K562 (cell line): ENCODE results near the gene KCNAB2. TPM values are rescaled to one million over a fixed set of nuclear protein-coding genes. Genes with fewer than 3 reads are reported as not detected.

Source experiments
- ATAC-seq: fragments of 200-7000 bp; cut with Tn5 transposase; 3 replicates; pipeline ENCODE4 v1.9.1; 2020; ENCODE audit warnings: moderate library complexity
- BruUV-seq: library from RNA; stranded (reverse); fragments of 400-500 nt; replicated peaks from 2 replicates; lab custom pipeline; 2021; lab: Mats Ljungman, UMichigan
- CTCF ChIA-PET: fragments of 300-600 bp; formaldehyde crosslinking; extraction: SDS; loops from one replicate; lab custom pipeline; 2021; ENCODE audit warnings: low intra/inter-chr PET ratio; lab: Yijun Ruan, JAX
- POLR2A ChIA-PET: fragments of 300-600, 350-650 bp; sonication (Branson Sonifier 250); formaldehyde crosslinking; extraction: SDS; loops from one replicate; lab custom pipeline; 2021; ENCODE audit warnings: antibody characterized with exemption, inconsistent platforms; lab: Yijun Ruan, JAX
- DNase-seq, 4 experiments: peaks; one replicate each; pipeline versions ENCODE4 v3.0.0 to v3.0.0-alpha.2; 2011 to 2018; ENCODE audit warnings: low spot score in 3 of 4, mixed read lengths in 3 of 4; ENCODE audit errors: extremely low read depth in 1 of 4
- FAIRE-seq: peaks from 2 replicates; lab custom pipeline; 2011; peaks lifted over from hg19 to GRCh38; lab: Jason Lieb, UNC
- H2AFZ ChIP-seq: 2 replicates; pipeline ENCODE4 v1.6.0; 2011; ENCODE audit warnings: low read depth, low read length, control low read depth, inconsistent platforms
- H3K27ac ChIP-seq: fragments of 200-600 bp; 3 replicates; pipeline ENCODE4 v1.8.0; 2011; ENCODE audit warnings: low read depth, mild to moderate bottlenecking, control low read depth, inconsistent platforms, low read length, moderate library complexity, mixed read lengths; ENCODE audit errors: extremely low read depth
- H3K27me3 ChIP-seq, 2 experiments: fragments of 300-600 bp in 1 of 2; 2 replicates in 1 of 2; 3 replicates in 1 of 2; pipeline versions ENCODE4 v1.6.0 to v1.8.0; 2011; ENCODE audit warnings: inconsistent platforms in 2 of 2, low read length in 2 of 2, mild to moderate bottlenecking in 1 of 2, mixed read lengths in 1 of 2, moderate library complexity in 1 of 2; ENCODE audit not compliant: control insufficient read depth in 2 of 2, insufficient read depth in 2 of 2
- H3K36me3 ChIP-seq: fragments of 300-600 bp; 3 replicates; pipeline ENCODE4 v1.8.0; 2011; ENCODE audit warnings: mild to moderate bottlenecking, low read length, inconsistent platforms; ENCODE audit not compliant: control insufficient read depth, insufficient read depth
- H3K4me1 ChIP-seq, 2 experiments: fragments of 200-600 bp in 1 of 2; replicated peaks in 1 of 2; 2 replicates in 1 of 2; 3 replicates in 1 of 2; pipeline versions ENCODE4 v1.5.1 to v1.8.0; 2011; ENCODE audit warnings: inconsistent platforms in 2 of 2, low read length in 2 of 2, mild to moderate bottlenecking in 1 of 2, mixed read lengths in 1 of 2, moderate library complexity in 1 of 2; ENCODE audit not compliant: control insufficient read depth in 2 of 2, insufficient read depth in 2 of 2
- H3K4me2 ChIP-seq: 2 replicates; pipeline ENCODE4 v1.6.1; 2011; ENCODE audit warnings: low read length, control low read depth, inconsistent platforms, mixed read lengths; ENCODE audit not compliant: insufficient read depth
- H3K4me3 ChIP-seq: fragments of 200-600 bp; sonication (generic), shearing (Covaris generic); 2 replicates; pipeline ENCODE4 v1.5.1; 2016; ENCODE audit warnings: control low read depth, inconsistent platforms
- H3K79me2 ChIP-seq: fragments of 200-600 bp; 3 replicates; pipeline ENCODE4 v1.8.0; 2011; ENCODE audit warnings: low read length, inconsistent platforms; ENCODE audit not compliant: control insufficient read depth, insufficient read depth
- H3K9ac ChIP-seq, 2 experiments: 2 replicates each; pipeline versions ENCODE4 v1.6.0 to v1.6.1; 2011; ENCODE audit warnings: low read depth in 2 of 2, low read length in 2 of 2, control low read depth in 1 of 2, inconsistent platforms in 1 of 2, mild to moderate bottlenecking in 1 of 2, mixed read lengths in 1 of 2; ENCODE audit not compliant: insufficient read depth in 1 of 2
- H3K9me1 ChIP-seq: one replicate; pipeline ENCODE4 v1.6.0; 2011; ENCODE audit warnings: inconsistent platforms, mild to moderate bottlenecking, low read length, moderate library complexity; ENCODE audit not compliant: control insufficient read depth, insufficient read depth
- H3K9me3 ChIP-seq: replicated peaks from 2 replicates; pipeline ENCODE4 v1.5.1; 2011; ENCODE audit warnings: low read depth, low read length, inconsistent platforms; ENCODE audit not compliant: control insufficient read depth, insufficient read depth
- H4K20me1 ChIP-seq: replicated peaks from 2 replicates; pipeline ENCODE4 v1.6.1; 2011; ENCODE audit warnings: low read length, inconsistent platforms, mixed read lengths; ENCODE audit not compliant: control insufficient read depth, insufficient read depth
- CBX5 ChIP-seq: IDR thresholded peaks from 2 replicates; pipeline ENCODE4 v1.6.1; 2014; ENCODE audit warnings: low read depth, borderline replicate concordance
- COPS2 ChIP-seq: fragments of 450-650 bp; conservative IDR thresholded peaks from 2 replicates; pipeline ENCODE4 v1.6.1; 2016; ENCODE audit warnings: mild to moderate bottlenecking, moderate library complexity
- FOXA3 ChIP-seq, 2 experiments: fragments of 450-650 bp in 1 of 2; sonication (generic) in 1 of 2; formaldehyde crosslinking; IDR thresholded peaks in 1 of 2; conservative IDR thresholded peaks in 1 of 2; 2 replicates each; pipeline versions ENCODE4 v1.4.0 to v1.8.0; 2020 to 2022; ENCODE audit warnings: mild to moderate bottlenecking in 2 of 2, missing genetic modification reagents in 1 of 2
- MTA3 ChIP-seq: fragments of 450-650 bp; formaldehyde crosslinking; IDR thresholded peaks from 2 replicates; pipeline ENCODE4 v1.6.1; 2017; ENCODE audit warnings: mild to moderate bottlenecking, borderline replicate concordance
- POLR2G ChIP-seq: fragments of 200-400 bp; formaldehyde crosslinking; IDR thresholded peaks from 2 replicates; pipeline ENCODE4 v1.6.1; 2017; ENCODE audit warnings: low read depth, mild to moderate bottlenecking, antibody characterized with exemption, low read length, moderate library complexity
- RAD21 ChIP-seq, 2 experiments: fragments of 250-450 bp in 1 of 2; fragments of 450-650 bp in 1 of 2; sonication (Bioruptor Pico) in 1 of 2; formaldehyde crosslinking in 1 of 2; IDR thresholded peaks in 1 of 2; conservative IDR thresholded peaks in 1 of 2; 2 replicates each; pipeline versions ENCODE4 v1.4.0 to v1.8.0; 2020 to 2022; ENCODE audit warnings: mild to moderate bottlenecking in 2 of 2, moderate library complexity in 1 of 2
- RNF2 ChIP-seq: sonication (generic); IDR thresholded peaks from 2 replicates; pipeline ENCODE4 v1.6.1; 2016
- TAF9B ChIP-seq: fragments of 450-650 bp; IDR thresholded peaks from 2 replicates; pipeline ENCODE4 v1.6.1; 2018; ENCODE audit warnings: mild to moderate bottlenecking; ENCODE audit not compliant: partially characterized antibody
- TBP ChIP-seq: optimal IDR thresholded peaks from 2 replicates; pipeline ENCODE3; 2011; ENCODE audit warnings: low read depth, low read length, improper control_type of control experiment
- XRCC4 ChIP-seq: IDR thresholded peaks from one replicate; pipeline ENCODE4 v1.6.1; 2011; ENCODE audit not compliant: insufficient read depth, insufficient read length; ENCODE audit errors: extremely low read depth
- ZFP1 ChIP-seq: fragments of 450-650 bp; formaldehyde crosslinking; IDR thresholded peaks from 2 replicates; pipeline ENCODE4 v1.4.0; 2020; ENCODE audit warnings: mild to moderate bottlenecking, mixed read lengths
- ZNF263 ChIP-seq: sonication (generic); formaldehyde crosslinking; IDR thresholded peaks from 2 replicates; pipeline ENCODE4 v1.8.0; 2022; ENCODE audit warnings: mild to moderate bottlenecking, missing genetic modification reagents, borderline replicate concordance
- ZNF561 ChIP-seq: fragments of 450-650 bp; formaldehyde crosslinking; conservative IDR thresholded peaks from 2 replicates; pipeline ENCODE4 v1.4.0; 2020; ENCODE audit warnings: mild to moderate bottlenecking, moderate library complexity
- ZNF75A ChIP-seq: fragments of 450-650 bp; formaldehyde crosslinking; IDR thresholded peaks from 2 replicates; pipeline ENCODE4 v1.4.0; 2020; ENCODE audit warnings: mild to moderate bottlenecking
- WGBS: fragments of 100-300 bp; shearing (Covaris generic); methylation state at CpG from one replicate; pipeline ENCODE4 v1.1.6; 2016; ENCODE audit warnings: low coverage, mixed read lengths; ENCODE audit not compliant: insufficient coverage; ENCODE audit errors: missing lambda C conversion rate; 5-methylcytosine and 5-hydroxymethylcytosine counted together
- in situ Hi-C: fragments of 300-500 bp; cut with MboI; formaldehyde crosslinking; loops from 4 replicates; pipeline ENCODE4 v1.15.0; 2018; ENCODE audit warnings: inconsistent platforms, mixed read lengths
- intact Hi-C: fragments of 100-400 bp; cut with micrococcal nuclease; formaldehyde crosslinking; loops from 2 replicates; pipeline ENCODE4 v1.14.2; 2022
- polyA plus RNA-seq, 8 experiments: library from polyadenylated mRNA; depleted of rRNA in 4 of 8; stranded (reverse) in 5 of 8; unstranded in 3 of 8; fragments of >200 nt; fragmentation: Nextera tagmentation in 2 of 8; fragmentation: Illumina TruSeq in 1 of 8; extraction: Ambion mirVana in 2 of 8; extraction: Trizol in 1 of 8; gene quantifications; 2 replicates each; pipeline versions ENCODE4 v1.2.1 to v1.2.3, GENCODE V29; 2011 to 2014; ENCODE audit warnings: inconsistent platforms in 1 of 8, missing spikeins in 1 of 8
- total RNA-seq, 7 experiments: library from RNA; depleted of rRNA in 6 of 7; stranded (reverse); fragments of >200 nt in 6 of 7; fragmentation: Illumina TruSeq in 2 of 7; extraction: Trizol in 2 of 7; gene quantifications; 2 replicates each; pipeline versions ENCODE4 v1.2.1 to v1.2.3, GENCODE V29; 2011 to 2021; ENCODE audit warnings: low replicate concordance in 1 of 7
- TF ChIP-seq, protein P1 (sequence below), 3 experiments: IDR thresholded peaks in 2 of 3; conservative IDR thresholded peaks in 1 of 3; 2 replicates each; pipeline ENCODE4 v1.5.1; 2011 to 2012; ENCODE audit warnings: low read length in 3 of 3, mild to moderate bottlenecking in 3 of 3, control low read depth in 2 of 3, improper control_type of control experiment in 1 of 3, inconsistent platforms in 1 of 3, low read depth in 1 of 3, mixed read lengths in 1 of 3, moderate library complexity in 1 of 3; ENCODE audit not compliant: insufficient read depth in 2 of 3
- TF ChIP-seq, protein P2 (sequence below): sonication (generic); formaldehyde crosslinking; IDR thresholded peaks from 2 replicates; pipeline ENCODE4 v1.8.0; 2022; ENCODE audit warnings: mild to moderate bottlenecking, missing genetic modification reagents, borderline replicate concordance

Gene KCNAB2
- total and polyA plus RNA-seq, 9 of the 15 experiments (the other 6 are each of a cell fraction or from before 2014, with no cell fraction given), result 1.8 to 15.8 (median 7.1) TPM

DNA sequence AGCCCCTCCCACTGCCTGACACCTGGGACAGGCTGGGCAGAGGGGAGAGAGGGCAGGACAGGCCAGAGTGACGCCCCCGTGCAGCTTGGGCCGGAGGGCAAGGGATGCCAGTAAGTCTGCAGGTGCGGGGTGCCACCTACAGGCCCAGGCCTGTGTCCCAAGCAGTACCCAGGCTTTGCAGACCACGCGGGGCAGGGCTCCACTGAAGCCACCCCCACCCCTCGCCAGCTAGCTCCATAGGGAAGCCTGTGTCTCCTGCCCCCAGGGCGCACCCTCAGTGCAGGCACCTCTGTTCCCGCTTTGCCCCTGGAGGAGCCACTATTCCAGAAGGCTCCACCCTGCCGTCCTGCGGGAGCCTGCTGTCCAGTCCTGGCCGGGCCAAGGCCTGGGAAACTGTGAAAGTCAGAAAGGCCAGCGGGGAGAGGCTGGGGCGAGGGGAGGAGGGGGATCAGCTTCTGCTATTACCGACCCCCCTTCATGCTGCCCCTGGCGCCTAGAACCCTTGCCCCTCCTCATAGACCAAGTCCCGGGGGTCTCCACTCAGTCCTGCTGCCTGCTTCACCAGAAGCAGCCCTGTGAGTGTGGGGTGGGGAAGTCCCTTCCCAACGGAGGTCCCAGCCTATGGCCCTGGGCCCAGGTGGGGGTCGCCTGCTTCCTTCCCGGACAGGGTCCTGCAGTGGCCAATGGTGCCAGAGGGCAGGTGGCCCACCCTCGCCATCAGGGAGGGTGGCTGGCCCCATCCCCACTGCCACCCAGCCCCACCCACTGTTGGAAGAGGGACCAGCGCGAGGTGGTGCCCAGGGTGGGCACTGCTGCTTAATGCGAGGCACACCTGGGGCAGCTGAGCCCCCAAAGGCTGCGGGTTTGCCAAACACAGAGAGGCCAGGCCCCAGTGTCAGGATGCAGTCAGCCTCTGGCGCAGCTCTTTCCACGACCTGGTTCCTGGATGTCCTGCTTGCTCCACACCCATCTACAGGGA is 54.4 kb downstream of the KCNAB2 start:
- no peak for DNase-seq
- 4% methylated on average over 26 of the region's 27 CpGs for WGBS
- intact Hi-C loops, result no loop called here
- no TSS peak for BruUV-seq
- Histone ChIP-seq H4K20me1 (peaks cover 14% of the 10 kb centered on the region; the same call in 1 of the 2 replicates), H3K36me3 (no peaks in the 10 kb centered on the region), H3K9me3 (no peaks in the 10 kb centered on the region), H3K27ac (no peak overlapping the region), H3K27me3 (peaks cover 20 to 73% of the 10 kb centered on the region in 2 experiments; a peak in 4 of 5 replicates), H2AFZ (no peak overlapping the region), H3K4me2 (no peak overlapping the region), H3K9ac (no peak overlapping the region), H3K79me2 (no peaks in the 10 kb centered on the region), H3K9me1 (no peaks in the 10 kb centered on the region), H3K4me1 (peaks cover 0 to 21% of the 10 kb centered on the region in 2 experiments; a peak in 1 of 5 replicates), H3K4me3 (no peak overlapping the region)
- CTCF ChIA-PET, result interaction anchor here (0.6 kb wide), 1 partner anchor 45 kb away, joined by 4 read pairs; no protein-coding TSS in a partner anchor
- peak; percentile 14; the same call in 2 of the 3 replicates for ATAC-seq
- in situ Hi-C loops, result no loop called here
- TF ChIP-seq RAD21 (CRISPR knock-in tag; conservative IDR thresholded peaks at IDR 0.05 in 1 of 2, IDR thresholded peaks at IDR 0.05 in 1 of 2) (peak in 1 of 2 experiments; percentile 18; a peak in 1 of 4 replicates), CBX5 (no peak), XRCC4 (no peak), FOXA3 (CRISPR knock-in tag; conservative IDR thresholded peaks at IDR 0.05 in 1 of 2, IDR thresholded peaks at IDR 0.05 in 1 of 2) (no peak), MTA3 (0 out of 2 replicates have a peak, but pooled peaks have one; percentile 24), POLR2G (peak; percentile 42; the same call in 1 of the 2 replicates), RNF2 (no peak), TBP (no peak), COPS2 (no peak), ZNF75A (no peak), ZFP1 (CRISPR knock-in tag) (no peak), ZNF561 (CRISPR knock-in tag) (no peak), TAF9B (no peak), ZNF263 (CRISPR knock-in tag) (peak; percentile 16; the same call in 1 of the 2 replicates)
- TF ChIP-seq, protein P1, sequence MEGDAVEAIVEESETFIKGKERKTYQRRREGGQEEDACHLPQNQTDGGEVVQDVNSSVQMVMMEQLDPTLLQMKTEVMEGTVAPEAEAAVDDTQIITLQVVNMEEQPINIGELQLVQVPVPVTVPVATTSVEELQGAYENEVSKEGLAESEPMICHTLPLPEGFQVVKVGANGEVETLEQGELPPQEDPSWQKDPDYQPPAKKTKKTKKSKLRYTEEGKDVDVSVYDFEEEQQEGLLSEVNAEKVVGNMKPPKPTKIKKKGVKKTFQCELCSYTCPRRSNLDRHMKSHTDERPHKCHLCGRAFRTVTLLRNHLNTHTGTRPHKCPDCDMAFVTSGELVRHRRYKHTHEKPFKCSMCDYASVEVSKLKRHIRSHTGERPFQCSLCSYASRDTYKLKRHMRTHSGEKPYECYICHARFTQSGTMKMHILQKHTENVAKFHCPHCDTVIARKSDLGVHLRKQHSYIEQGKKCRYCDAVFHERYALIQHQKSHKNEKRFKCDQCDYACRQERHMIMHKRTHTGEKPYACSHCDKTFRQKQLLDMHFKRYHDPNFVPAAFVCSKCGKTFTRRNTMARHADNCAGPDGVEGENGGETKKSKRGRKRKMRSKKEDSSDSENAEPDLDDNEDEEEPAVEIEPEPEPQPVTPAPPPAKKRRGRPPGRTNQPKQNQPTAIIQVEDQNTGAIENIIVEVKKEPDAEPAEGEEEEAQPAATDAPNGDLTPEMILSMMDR (IDR thresholded peaks at IDR 0.05 in 2 of 3, conservative IDR thresholded peaks at IDR 0.05 in 1 of 3; ENCODE audit: insufficient read depth in 2 of 3, low read depth in 1 of 3, low read length in 3 of 3), result peak in 2 of 3 experiments; percentile 11 to 18; a peak in 2 of 6 replicates
- TF ChIP-seq, protein P2, sequence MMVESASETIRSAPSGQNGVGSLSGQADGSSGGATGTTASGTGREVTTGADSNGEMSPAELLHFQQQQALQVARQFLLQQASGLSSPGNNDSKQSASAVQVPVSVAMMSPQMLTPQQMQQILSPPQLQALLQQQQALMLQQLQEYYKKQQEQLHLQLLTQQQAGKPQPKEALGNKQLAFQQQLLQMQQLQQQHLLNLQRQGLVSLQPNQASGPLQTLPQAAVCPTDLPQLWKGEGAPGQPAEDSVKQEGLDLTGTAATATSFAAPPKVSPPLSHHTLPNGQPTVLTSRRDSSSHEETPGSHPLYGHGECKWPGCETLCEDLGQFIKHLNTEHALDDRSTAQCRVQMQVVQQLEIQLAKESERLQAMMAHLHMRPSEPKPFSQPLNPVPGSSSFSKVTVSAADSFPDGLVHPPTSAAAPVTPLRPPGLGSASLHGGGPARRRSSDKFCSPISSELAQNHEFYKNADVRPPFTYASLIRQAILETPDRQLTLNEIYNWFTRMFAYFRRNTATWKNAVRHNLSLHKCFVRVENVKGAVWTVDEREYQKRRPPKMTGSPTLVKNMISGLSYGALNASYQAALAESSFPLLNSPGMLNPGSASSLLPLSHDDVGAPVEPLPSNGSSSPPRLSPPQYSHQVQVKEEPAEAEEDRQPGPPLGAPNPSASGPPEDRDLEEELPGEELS (CRISPR knock-in tag), result no peak
- POLR2A ChIA-PET, result no interaction called here
- no peak for FAIRE-seq
